ENCODE results near the gene DNAJC6.

Gene DNAJC6

DNA sequence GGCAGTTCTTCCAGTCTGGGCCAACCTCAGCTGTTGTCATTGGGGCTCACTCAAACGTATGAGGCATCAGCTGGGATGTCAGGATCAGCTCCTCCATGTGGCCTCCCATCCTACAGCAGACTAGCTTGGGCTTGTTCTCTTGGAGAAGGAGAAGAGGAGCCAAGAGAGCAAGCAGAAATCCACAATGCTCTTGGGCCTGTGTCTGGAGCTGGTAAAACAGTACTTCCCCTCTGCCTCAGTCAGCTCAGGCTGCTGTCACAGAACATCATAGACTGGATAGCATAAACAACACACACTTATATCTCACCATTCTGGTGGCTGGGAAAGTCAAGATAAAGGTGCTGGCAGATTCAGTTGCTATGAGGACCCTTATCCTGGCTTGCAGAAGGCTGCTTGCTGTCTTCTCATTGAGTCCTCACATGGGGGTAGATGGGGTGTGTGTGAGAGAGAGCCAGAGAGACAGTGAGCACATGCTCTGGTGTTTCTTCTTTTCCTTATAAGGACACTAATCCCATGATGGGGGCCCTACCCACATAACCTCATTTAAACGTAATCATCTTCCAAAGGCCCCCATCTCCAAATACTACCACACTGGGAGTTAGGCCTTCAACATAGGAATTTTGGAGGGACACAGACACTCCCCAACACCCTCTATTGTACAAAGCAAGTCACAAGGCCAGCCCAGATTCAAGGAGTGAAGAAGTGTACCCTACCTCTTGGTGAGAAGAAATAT is 16.3 kb upstream of the DNAJC6 start:
- DNase-seq = no peak

DNA sequence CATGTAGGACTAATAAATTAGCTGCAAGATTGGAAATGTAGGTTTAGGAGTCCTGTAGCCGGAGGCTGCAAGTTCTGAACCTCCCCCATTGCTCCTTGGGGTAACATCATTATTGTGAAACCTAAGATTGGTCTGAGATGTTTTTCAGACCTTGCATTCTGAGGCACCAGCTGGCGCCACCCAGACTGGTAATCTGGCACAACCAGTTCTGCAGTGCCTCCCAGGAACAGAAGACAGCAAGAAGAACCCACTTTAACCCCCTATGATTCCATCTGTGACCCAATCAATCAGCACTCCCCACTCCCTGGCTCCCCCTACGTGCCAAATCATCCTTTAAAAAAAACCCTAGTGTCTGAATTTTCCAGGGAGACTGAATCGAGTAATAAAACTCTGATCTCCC is 11.6 kb upstream of the DNAJC6 start:
- no peak for DNase-seq

DNA sequence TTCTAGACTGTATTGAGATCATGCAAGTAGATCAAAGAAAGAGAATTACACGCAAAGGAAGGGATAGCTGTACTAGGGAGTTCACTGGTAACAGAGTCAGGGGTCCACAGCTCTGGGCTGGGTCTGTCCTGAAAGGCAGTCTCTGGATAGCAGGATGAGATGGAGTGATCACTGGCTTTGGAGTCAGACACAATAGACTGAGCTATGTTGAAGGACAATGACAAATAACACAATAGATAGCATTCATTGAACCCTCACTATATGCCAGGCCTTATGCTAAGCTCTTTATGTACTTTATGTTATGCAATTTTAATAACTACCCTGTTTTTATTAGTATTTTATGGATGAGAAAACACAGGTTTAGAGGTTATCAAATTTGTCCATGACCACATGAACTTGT is 10.0 kb upstream of the DNAJC6 start:
- no peak for DNase-seq

DNA sequence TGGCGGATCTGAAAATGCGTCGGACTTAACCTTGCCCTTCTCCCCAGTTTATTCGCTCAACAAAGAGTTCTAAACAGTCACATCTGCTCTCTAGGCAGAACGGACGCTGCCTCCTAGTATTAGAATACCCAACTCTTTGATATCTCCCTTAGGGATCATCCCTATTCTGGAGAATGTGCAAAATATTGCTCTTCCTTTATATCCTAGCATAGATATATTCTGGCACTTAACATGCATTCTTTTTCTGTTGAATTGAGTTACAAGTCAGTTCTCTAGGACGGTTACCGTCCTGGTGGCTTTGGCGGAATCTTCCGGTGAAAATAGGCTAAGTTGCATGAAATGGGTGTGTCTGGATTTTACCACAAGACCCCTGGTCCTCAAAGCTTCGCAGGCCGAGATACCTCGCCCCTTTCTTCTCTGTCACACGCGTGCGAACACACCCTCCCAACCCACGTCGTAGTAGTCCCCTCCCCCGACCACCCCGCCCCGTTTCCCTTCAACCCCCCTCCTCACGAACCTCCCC is 501 bp upstream of the DNAJC6 start:
- no peak for DNase-seq

DNA sequence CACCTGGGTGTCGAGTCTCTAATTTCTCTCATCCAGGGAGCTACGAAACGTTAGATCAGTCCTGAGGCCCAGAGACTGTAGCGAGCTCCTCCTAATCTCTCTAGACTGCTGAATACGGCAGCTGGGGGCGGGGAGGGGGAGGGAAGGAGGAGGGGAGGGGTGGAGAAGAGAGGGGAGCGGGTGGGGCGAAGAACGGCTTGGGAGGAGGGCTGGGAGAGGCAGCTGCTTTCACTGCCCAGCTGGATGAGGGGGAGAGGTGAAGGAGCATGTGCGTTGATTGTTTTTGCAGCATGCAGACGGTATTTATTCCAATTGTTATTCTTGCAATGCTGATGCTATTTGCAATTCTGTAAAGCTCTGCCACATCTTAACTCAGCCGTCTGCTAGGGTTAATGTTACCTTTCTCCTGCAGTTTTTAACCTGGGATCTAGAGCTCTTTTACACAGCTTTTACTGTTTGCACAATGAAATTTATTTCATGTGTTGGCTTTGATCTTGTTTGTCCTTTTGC is 790 bp downstream of the DNAJC6 start:
- DNase-seq = no peak

DNA sequence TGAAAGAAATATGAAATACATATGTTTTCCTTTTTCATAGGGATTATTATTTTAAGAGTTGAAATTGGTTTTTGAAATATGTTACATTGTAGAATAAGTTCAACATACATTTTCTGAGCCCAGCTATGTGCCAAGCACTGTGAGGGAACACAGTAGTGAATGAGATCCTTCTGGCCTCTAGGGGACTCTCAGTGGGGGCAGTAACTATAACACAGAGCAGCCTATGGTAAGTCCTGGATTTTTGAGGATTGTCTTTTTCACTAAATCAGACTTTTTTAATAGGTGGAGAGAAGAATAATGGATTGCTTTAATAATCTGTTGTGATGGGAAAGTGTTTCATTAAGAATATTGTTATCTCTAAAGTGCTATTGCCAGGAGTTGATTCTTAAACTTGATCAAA is 2.4 kb downstream of the DNAJC6 start:
- no peak for DNase-seq

DNA sequence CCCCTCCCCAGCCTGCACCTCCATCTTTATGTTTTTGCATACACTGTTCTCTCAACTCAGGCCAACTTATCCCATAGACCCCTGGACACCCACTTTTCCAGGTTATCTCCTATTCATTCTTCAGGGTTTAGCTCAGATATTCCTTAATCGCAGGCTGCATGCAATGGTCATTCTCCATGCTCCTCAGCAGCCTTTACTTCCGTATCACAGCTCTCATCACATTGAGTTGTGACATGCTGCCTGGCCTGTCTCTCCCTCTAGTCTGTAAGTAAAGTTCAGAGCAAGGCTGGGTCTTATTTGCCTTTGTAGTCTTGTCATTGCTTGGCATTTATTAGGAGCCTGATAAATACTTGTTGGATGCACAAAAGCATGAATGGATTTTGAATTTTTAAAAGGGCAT is 6.9 kb downstream of the DNAJC6 start:
- no peak for DNase-seq

DNA sequence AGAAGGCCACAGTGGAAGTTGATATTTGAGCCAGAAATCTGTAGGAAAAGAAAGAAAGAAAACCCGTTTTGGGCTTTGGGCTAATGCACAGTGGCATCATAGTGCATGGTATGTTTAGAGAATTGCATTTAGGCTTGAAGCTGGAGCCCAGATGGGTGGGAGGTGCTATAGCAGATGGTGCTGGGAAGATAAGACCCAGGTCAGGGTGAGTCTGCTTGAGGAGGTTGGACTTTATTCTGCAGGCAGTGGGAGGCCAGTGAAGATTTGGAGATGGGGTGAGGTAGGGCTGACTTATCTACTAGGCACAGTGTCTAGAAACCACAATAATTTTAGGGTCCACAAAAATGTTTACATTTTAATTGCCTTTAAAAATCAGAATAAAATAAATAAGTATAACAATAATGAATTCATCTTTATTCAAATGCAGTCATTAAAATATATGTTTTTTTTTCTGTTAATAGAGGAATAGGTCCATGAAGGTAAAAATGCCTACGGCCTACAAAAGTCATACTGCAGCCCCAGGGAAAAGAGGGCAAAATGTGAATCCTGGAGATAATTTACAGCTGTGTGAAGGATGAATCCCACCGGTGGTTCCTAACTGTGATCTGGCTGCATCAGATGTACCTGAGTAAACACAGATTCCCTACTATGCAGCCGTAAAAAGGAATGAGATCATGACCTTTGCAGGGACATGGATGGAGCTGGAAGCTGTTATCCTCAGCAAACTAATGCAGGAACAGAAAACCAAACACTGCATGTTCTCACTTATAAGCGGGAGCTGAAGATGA is 8.7 kb downstream of the DNAJC6 start:
- DNase-seq = no peak

DNA sequence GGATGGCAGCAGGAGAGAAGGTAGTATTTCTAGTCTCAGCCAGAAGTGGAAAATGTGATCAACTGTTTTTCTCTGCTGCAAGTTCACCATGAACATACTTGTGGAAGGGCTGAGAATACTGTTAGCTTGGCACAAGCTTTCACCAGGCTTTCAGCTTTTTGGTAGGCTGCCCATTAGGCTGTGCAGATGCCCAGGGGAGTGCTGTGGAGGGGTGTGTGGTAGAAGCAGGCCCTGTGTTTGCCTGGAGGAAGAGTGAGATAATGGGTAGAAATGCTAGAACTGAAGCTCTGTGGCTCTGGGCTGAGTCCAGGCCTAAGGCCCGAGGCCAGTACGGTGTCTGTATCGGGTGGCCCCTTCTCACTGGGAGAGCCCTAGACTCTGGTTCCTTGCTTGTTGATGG is 9.8 kb downstream of the DNAJC6 start:
- DNase-seq = no peak

DNA sequence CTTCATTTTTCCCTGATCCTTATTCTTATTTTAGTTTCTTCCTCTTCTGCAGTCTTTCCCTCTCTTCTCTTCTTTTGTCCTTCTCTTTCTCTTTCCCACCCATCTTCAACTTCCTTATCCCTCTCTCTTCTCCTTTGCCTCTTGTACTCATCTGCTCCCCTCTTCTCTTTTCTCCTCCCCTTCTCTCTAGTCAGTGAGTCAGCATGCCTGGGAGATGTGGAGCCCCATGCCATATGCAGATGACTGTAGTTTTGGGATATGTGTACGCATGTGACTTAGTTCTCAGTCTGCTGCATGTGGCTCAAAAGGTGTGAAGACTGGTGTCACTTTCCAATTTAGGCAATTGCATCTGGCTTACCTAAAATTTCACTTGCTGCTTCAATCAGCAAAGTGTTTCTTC is 10.4 kb downstream of the DNAJC6 start:
- DNase-seq = no peak

DNA sequence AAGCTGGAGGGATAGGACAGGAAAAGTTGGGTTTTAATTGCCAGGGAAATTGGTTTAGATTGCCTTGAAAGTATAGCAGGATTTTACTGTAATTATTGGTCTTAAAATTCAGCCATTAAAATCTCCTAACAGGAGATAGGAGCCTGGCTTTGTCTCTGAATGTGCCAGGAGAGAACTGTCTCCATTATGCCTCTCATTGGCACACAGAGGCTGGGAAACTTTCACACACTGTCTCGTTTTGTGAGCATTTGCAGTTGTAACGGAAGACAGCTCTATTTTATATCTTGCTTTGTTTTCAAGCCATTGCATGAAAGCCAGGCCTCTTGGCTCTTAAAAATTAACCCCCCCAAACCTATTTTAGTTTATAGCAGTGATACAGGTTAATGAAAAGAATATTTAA is 12.5 kb downstream of the DNAJC6 start:
- no peak for DNase-seq

DNA sequence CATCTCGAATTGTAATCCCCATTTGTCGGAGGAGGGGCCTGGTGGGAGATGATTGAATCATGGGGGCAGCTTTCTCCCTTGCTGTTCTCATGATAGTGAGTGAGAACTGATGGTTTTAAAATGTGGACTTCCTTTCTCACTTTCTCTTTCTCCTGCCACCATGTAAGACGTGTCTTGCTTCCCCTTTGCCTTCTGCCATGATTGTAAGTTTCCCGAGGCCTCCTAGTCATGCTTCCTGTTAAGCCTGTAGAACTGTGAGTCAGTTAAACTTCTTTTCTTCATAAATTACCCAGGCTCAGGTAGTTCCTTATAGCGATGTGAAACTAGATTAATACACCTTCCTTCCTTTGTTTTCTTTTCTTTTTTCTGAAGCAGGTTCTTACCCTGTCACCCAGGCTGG is 13.9 kb downstream of the DNAJC6 start:
- DNase-seq = no peak

DNA sequence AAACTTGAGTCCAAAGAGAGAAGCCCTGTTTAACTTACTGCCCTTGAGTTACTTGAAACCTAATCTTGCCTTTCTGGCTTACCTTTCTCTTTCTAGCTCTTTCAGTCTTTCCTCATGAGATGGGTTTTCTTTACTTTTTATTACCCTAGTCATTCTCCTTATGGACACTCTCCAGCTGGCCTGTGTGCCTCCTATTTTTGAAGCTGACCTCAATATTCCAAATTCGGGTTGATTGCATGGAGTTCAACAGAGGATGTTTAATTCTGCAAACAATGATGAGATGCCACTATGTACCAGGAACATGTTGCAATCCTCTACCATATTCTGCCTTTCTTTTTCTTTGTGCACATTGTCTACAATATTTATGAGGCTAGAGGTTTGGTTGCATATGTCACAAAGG is 20.7 kb downstream of the DNAJC6 start:
- DNase-seq = no peak

DNA sequence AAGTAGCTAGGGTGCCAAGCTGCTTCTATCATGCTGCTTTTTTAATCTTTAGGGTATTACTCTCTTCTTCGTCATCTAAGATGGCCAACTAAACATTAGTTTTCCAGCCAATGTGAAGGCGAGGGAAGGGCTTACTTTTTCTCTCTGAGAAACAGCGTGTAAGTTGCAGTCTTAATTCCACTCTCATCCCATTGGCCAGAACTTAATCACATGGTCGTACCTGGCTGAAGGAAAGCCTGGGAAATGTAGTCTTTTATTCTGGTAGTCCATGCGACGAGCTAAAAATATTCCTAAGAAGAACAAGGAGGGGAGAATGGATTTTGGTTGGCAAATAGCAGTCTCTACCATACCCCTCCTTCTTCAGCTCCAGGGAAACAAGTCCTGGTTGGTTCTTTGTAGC is 21.5 kb downstream of the DNAJC6 start:
- no peak for DNase-seq

DNA sequence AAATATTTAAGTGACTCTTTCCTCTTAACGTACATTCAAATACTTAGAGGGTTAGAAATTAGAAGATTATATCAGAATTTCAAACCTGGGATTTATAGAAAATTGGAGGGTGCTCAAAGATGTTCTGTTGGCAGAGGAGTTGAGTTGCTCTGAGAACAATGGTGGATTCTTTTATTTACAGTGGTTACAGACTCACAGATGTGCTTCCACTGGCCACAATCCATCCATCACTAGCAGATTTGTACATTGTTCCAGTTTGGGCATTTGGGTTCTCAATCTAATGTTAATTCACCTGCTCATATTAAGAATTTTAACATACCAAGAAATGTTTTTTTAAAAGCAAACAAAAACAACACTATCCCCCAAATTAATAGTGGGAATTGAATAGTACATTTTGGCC is 23.5 kb downstream of the DNAJC6 start:
- no peak for DNase-seq

DNA sequence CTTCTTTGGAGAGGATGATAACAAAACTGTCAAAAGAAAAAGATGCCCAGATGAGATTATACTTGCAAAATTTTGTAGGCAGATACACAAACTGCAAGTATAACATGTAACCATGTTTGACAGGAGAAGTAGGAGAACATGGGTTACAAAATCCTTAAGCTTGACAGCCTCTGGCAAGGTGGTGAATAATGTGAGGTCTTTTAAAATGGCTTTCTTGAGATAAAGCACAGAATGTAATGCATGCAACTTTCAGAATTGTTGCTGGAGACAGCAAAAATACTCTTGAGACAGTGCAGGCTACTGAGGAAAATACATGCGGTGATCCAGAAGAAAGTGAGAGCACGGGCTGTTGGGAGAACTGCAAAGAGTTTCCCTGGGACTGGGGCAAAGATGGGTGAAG is 24.7 kb downstream of the DNAJC6 start:
- DNase-seq = no peak

DNA sequence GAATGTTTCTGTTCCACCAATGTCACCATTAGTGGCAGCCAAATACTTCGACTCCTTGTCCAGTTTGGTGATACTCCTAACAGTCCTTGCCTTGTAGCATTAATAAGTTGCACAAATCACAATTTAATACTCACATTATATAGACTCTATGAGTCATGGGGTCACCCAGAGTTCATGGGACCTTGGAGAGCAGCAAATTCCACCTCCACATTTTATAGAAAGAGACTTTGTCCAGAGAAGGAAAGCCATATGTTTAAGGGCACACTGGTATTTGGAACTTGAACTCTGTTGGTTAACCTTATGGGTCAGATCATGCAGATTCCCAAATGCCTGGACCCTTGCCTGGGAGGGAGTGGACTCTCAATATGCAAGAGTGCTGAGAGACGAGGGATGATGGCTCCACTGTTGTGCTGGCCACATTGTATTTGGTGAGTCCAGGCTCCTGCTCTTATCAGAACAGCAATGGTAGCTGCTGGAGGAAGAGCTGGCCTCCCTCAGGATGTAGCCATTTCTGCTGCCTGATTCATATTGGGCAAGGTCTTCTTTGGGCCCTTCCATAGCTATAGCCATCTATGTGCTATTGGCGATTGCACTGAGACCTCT is 30.6 kb downstream of the DNAJC6 start:
- no peak for DNase-seq

DNA sequence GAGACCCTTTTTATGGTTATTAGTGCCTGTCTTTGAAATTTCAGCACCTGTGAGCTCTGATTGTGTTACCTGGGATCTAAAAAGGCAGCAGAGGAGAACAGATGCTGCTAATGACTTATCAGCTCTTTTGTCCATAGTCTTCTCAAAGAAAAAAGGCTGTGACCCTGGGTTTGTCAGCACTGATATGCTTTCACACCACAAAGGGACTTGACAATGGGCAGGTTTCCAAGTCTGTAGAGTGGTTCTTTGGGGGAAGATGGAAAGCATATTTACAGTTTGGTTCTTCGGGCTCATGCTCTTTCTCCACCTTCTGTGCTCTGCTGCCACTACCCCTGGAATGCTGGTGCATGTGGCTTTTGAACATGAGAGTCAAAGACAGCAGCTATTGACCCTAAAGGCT is 32.0 kb downstream of the DNAJC6 start:
- no peak for DNase-seq

DNA sequence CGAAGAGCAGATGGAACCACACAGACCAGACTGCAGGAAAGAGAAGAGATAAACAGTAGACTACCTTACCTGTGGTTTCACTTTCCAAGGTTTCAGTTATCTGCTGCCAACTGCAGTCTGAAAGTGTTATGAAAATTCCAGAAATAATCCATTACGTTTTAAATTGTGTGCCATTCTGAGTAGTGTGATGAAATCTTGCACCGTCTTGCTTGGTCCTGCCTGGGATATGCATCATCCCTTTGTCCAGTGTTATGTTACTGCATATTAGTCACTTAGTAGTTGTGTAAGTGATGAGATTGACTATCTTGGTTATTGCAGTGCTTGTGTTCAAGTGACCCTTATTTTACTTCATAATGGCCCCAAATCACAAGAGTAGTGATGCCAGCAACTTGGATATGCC is 33.9 kb downstream of the DNAJC6 start:
- no peak for DNase-seq

DNA sequence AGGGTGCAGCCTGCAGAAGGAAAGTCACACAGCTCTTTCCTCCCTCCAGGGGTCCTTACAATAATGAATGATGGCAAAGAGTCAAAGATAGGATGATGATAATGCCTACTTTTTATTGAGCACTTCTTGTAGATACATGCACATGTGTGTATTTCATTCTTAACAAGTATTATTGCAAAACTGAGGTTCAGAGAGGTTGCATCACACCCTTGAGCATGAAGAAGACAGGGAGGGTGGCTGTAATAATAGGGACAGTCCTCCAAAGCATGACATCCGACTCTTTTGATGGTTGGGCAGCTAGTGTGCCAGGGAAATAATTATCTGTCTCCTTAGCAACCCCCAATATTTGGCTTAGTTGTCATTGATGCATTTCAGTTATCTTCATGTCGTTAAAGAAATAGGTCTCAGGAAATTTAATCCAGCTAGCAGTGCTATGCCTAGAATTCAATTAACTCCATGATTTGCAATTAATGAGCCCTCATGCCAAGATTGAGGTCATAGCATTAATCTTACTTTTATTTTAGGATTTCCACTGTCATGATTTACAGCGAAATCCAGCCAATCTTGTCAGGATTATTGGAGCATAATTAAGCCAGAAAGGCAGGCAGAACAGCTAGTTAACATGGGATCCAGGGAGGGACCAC is 35.0 kb downstream of the DNAJC6 start:
- DNase-seq = no peak

DNA sequence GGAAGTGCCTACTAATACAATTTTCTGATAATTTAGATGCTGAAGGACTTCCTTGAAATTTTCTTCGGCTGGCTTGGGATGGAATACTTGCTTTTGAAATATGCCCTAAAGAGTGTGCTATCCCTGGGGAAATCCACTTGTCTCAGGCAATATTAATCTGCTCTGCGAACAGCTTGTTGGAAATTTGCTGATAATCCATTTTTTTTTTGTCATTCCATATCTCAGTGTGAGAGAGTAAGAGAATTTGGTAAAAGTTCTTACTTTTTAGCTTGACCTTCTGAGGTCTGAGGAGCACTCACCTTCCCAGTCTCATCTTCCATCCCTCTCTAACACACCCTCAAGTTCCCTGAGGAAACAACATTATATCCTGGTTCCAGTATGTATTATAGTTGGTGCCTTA is 36.8 kb downstream of the DNAJC6 start:
- DNase-seq = no peak

DNA sequence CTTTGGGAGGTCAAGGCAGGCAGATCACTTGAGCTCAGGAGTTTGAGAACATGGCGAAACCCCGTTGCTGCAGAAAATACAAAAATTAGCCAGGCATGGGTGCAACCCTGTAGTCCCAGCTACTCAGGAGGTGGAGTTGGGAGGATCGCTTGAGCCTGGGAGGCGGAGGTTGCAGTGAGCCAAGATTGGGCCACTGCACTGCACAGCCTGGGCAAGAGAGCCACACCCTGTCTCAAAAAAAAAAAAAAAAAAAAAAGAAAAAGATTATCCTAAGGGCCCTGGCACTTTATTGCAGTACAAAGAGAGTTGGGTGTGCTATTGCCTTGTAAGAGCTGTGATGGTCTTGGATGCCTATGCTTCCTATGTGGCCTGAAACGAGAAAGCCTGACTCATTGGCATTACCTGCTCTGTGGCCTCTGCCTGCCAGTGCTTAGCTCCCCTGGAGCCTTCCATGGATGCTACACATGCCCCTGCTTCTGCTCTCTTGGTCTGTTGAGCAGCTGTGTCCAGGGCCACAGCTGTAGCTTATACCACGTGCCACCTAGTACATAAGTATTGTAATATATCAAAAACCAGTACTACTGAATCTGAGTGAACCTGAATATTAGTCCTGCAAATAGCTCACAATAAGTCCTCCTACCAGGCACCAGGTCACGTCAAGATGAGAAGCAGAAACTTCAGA is 45.8 kb downstream of the DNAJC6 start:
- no peak for DNase-seq
